ENCODE measurements around the gene IGSF5. TPM values are rescaled to one million over a fixed set of nuclear protein-coding genes. Genes with fewer than 3 reads are reported as not detected.

The IGSF5 gene
- total RNA-seq, result 0.13 TPM in 1 of 2 replicates, not detected in the other

DNA sequence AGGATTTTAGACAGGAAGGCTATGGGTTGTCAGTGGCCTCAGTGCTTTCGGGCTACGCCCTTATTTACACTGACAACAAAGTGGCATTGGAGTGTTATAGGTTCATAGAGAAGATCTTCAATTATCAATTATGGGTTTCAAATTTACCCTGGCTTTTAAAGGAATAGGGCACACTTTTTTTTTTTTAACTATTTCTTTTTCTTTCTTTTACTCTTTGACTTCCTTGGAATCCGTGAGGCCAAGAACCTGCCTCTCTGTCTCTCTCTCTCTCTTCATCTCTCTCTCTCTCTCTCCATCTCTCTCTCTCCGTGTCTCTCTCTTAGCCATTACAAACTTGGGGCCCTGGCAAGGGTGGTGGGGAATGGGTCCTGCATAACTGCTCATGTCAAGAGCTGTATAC is at the start of gene IGSF5:
TSS of gene IGSF5 (plus strand) at position 301 of the 400 bp plus-strand sequence. CDS start 327 bp downstream, outside the sequence.

Other genes starting within 250 kb of the IGSF5 start
- gene B3GALT5, start 132.2 kb upstream of the IGSF5 start, total RNA-seq, result not detected in 2 replicates
- not detected in 2 replicates for gene PCP4, start 122.3 kb downstream of the IGSF5 start, total RNA-seq

All from mammary microvascular endothelial cell (primary cell).